ENCODE results near the gene CD36.

- TF ChIP-seq, protein P1, sequence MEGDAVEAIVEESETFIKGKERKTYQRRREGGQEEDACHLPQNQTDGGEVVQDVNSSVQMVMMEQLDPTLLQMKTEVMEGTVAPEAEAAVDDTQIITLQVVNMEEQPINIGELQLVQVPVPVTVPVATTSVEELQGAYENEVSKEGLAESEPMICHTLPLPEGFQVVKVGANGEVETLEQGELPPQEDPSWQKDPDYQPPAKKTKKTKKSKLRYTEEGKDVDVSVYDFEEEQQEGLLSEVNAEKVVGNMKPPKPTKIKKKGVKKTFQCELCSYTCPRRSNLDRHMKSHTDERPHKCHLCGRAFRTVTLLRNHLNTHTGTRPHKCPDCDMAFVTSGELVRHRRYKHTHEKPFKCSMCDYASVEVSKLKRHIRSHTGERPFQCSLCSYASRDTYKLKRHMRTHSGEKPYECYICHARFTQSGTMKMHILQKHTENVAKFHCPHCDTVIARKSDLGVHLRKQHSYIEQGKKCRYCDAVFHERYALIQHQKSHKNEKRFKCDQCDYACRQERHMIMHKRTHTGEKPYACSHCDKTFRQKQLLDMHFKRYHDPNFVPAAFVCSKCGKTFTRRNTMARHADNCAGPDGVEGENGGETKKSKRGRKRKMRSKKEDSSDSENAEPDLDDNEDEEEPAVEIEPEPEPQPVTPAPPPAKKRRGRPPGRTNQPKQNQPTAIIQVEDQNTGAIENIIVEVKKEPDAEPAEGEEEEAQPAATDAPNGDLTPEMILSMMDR (conservative IDR thresholded peaks at IDR 0.05; ENCODE audit: low read depth in 2 of 2) = no peak
- TF ChIP-seq EZH2 (IDR thresholded peaks at IDR 0.05; ENCODE audit: low read depth, unreplicated experiment) = no peak
- TF ChIP-seq EZH2phosphoT487 (IDR thresholded peaks at IDR 0.05; ENCODE audit: unreplicated experiment) = no peak
- TF ChIP-seq REST (IDR thresholded peaks at IDR 0.05; ENCODE audit: unreplicated experiment) = no peak
- no peak for TF ChIP-seq JUNB (IDR thresholded peaks at IDR 0.05; ENCODE audit: unreplicated experiment)
- no peak for TF ChIP-seq POLR2AphosphoS5 (IDR thresholded peaks at IDR 0.05; ENCODE audit: low read depth)
- TF ChIP-seq CREB1 (CRISPR knock-in tag; IDR thresholded peaks at IDR 0.05; ENCODE audit: low read depth) = no peak
- no peak for TF ChIP-seq ZNF462 (CRISPR knock-in tag; IDR thresholded peaks at IDR 0.05)
These were observed 23.8 kb downstream of the CD36 start for GRCh38 chr7:80662252-80662651.
